Activated CD4-positive, alpha-beta T cell treated with anti-CD3 and anti-CD28 coated beads for 1 hour (primary cell): Measurements from ENCODE around the gene PAX5.

Experiments
- DNase-seq: peaks from one replicate; pipeline ENCODE4 v3.0.0-alpha.2; 2020

The PAX5 gene

DNA sequence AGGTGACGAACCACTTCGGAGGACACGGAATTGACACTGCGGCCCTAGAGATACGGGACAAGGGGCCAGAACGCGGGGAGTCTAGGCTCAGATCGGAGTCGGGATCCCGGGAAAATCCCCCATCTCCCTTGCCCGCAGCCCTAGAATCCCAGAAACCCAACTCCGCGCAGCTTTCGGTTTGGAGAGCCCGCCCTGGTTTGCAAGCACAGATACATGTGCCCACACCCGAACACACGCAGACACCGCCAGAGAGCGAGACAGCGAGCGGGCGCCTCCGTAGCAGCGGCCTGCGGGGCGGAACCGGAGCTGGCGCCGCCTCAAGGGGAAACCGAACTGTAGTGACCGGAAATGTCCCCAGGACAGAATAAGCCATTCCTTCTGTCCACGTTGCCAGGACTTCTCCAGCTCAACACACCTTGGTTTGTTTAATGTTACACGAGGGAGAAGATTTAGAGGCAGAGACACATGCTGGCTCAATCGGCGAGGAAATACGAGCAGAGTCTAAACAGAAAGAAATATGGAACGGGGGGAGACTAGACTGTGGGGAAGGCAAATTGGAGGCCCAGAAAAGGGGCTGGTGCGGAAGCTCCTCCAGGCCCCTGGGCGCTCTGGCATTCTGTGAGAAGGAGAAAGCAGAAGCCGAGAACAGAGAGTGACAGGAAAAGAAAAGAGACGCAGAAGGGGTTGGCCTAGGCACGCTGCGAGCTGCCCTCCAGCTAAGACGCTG is 2.9 kb upstream of the PAX5 start:
- no peak for DNase-seq

GRCh38 chr9:37036371-37036775 is 2.3 kb upstream of the PAX5 start:
- DNase-seq: no peak

DNA sequence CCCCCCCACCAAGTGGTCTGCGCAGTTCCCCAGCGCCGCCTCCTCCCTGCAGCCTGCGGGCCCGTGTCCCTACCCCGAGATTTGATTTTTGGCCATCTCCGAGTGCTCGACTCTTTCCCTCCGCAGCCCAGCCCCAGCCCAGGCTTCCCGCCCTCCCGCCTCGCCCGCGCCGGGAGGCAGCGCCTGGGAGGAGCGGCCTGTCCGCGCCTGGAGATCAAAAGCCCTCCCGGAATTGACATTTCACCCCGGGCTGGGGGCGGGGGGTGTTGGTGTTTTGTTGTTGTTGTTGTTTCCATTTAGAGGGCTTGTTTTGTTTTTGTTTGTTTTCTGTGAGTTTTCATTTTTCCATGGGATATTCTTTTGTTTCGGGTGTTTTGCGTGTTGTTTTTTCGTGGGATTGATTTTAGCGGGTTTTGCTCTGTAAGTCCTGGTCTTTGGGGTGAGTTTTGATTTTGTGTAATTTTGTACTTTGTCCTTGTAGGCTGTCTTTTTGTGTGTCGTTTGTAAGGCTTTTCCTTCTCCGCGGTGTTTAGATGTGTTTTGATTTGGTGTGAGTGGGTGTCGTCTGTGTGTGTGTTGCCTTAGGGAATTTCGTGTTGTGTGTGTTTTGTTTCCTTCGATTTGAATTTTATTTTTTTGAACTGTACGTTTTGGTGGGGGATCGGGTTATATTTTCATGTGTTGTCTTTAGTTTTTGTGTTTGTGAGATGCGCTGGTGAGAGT is 1.7 kb upstream of the PAX5 start:
- DNase-seq: no peak

DNA sequence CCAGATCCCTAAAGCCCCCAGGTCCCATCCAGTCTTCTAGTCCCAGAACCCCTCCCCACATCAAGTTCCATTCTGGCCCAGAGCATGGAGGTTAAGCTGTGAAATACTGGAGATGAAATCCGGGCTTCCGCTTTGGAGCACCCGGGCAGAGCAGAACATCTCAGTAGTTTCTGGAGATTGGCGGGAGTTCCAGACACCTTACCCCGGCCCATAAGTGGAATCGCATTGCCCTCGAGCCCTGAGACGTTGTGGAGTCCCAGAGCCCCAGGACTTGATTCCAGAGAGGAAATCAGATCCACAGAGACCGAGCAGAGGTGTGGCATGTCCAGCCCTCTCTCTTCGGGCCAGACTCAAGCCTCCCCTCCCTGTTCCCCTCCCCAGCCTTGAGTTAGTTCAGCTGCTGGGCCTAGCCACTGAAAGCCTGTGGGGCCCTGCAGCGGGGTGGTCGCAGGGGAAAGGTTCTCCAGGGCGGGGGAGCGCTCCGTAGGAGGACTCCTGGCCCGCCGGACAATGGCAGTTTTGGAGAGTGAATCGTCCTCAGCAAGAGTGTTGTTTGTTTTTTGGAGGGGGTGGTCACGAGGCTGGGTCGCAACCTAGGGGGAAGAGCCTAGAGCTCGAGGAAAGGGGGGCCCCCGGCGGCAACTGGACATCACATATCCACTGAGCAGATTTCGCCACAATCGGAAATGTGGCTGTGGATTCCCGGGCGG is 1.0 kb upstream of the PAX5 start:
- DNase-seq: no peak

DNA sequence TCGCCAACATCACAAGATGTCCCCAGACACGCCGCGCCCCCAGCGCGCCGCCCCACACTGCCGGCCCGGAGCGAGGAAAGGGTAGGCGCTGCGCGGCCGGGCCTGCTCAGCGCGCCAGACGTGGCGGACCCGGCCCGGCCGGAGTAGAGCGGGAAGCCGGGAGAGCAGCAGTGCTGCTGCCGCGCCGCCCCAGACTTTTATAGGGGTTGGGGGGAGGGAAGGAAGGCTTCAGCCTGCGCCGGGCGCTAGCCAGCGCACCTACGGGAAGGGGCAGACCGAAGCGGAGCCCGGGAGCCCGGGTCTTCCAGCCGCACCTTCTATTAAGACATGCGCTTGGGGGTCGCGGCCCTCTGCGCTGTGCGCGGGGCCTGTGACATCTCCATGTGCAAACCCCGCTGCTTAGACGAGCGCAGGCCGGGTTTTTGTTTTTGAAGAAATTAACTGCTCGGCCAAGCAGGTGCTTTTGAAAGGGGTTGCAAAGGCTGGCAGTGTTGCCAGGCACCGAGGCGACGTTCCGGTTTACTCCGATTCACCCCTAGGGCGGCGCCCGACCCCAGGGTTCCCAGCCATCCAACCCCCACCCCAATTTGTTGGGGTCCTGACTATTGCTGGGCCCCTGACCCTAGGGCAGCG is 353 bp upstream of the PAX5 start:
- no peak for DNase-seq

- DNase-seq: no peak
Observed at GRCh38 chr9:37033141-37033540, 927 bp downstream of the PAX5 start.

- no peak for DNase-seq
Observed at GRCh38 chr9:37032713-37033112, 1.4 kb downstream of the PAX5 start.

GRCh38 chr9:37031902-37032301 is 2.2 kb downstream of the PAX5 start:
- no peak for DNase-seq

- no peak for DNase-seq
Observed at GRCh38 chr9:37031081-37031480, 3.0 kb downstream of the PAX5 start.

DNA sequence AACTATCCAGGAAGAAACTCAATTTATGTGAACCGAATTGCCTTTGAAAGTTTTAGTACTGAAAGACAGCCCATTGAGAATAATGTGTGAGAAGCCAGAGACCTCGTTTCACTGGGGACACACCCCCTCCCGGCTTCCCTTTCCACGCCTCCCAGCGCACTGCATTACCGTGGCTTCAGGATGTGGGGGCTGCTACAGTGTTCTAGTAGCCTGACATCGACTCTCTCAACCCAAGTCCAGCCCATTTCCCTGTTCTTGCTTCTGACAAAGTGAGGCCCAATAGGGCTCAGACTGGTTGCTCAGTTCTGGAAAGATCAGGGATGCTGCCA is 3.5 kb downstream of the PAX5 start:
- DNase-seq: no peak

GRCh38 chr9:37029776-37030610 is 4.1 kb downstream of the PAX5 start:
- DNase-seq: no peak

- no peak for DNase-seq
Observed at GRCh38 chr9:37029304-37029775, 4.7 kb downstream of the PAX5 start.

GRCh38 chr9:37028420-37029031 is 5.5 kb downstream of the PAX5 start:
- no peak for DNase-seq

DNA sequence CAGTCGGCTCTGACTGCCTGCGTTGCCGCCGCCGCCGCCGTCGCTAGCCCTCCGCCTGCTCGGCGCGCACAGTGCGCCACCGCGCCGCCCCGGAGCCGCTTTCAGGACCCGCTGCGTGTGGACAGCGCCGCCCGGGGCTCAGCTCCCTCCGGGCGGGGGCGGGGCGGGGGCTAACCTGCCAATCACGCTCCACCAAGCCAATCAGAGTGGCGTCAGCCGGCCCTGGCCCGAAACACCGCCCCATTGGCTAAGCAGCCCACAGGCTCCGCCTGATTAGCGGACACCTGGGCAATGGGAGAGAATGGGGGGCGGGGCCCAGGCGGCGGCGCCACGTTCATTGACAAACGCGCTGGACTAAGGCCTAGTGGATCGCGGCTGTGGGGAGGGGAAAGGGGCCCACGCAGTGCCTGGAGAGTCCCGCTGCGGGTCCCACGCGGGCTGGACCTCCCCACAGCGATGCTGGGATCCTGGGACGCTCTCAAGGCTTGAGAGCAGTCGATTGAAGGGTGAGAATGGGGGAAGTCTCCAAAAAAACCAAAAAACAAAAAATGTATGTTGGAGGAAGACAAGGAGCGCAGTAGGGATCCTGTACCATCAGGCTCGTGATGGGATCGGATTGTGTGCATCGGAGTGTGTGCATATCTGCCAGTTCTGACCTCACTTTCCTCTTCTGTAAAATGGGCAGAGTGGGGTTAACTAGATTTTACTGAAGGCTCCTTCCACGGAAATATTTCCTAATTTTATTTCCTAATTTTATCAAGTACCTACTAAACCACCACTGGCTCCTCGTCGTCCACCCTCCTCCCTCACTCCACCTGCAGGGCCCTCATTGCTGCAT is 6.3 kb downstream of the PAX5 start:
- peak; percentile 61 for DNase-seq

DNA sequence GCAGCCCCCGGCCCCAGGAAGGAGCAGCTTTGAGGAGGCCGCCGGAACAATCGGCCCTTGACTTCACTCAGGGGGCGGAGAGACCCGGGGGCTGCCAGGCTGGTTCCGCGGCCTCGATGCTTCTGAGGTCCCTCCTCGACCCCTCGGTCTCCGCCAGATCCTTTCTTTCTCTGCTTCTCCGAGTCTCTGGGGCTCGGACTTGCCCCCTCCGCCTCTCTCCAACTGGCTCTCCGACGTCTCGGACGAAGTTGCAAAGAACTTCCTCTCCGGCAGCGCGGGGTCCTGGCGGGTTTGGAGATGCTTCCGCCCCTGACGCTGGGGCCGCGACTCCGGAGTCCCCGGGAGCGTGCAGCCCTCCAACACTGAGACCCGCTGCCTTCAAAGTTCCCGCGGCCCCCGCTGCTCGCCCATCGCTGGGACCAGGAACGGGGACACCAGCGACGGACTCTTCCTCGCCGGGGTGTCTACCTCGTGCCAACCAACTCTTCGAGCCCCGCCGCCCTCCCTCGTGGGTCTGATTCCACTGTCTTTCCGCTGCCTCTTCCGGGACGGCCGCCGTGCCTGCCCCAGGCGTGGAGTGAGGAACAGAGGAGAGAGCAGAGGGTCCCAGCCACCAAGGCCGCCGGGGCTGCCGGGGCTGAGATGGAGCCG is 7.0 kb downstream of the PAX5 start:
- DNase-seq: no peak

- DNase-seq: no peak
Observed at GRCh38 chr9:37026113-37026930, 7.7 kb downstream of the PAX5 start.

GRCh38 chr9:37025823-37026112 is 8.3 kb downstream of the PAX5 start:
- DNase-seq: no peak

DNA sequence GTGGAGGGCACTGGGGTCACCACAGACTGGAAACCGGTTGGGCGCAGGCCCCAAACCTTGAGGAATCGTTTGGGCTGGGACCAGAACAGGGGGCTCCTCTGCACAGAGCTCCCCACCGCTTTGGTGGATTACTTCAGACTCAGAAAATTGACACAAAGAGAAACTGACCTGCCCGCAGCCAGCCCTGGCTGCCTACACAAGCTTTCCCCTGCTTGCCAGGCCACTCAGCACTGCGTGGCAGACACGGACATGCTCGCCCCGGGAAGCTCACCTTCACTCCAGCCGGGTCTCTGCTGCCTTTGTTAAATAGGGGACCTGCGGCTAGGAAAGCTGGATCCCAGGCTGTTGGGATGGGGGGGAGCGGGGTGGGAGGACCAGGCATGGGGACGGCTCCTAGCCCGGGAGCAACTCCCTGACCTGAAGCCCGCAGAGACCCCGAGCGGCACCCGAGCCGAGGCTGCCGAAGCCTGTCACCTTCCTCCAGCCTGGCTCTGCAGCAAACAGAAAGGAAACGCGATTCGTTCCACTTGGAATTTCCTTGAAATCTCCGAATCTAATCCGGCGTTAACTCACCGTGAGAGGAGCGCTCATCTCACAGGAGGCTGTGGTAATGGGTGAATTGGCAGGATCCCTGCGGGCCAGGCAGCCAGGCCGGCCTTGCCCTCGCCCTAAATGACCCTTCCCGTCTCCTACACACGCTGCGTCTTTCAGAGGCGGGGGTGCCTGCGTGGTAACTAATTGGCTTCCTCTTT is 8.8 kb downstream of the PAX5 start:
- no peak for DNase-seq

GRCh38 chr9:37017546-37017945 is 16.5 kb downstream of the PAX5 start:
- DNase-seq: no peak
